ENCODE measurements around the gene HSD17B12.

Gene HSD17B12

DNA sequence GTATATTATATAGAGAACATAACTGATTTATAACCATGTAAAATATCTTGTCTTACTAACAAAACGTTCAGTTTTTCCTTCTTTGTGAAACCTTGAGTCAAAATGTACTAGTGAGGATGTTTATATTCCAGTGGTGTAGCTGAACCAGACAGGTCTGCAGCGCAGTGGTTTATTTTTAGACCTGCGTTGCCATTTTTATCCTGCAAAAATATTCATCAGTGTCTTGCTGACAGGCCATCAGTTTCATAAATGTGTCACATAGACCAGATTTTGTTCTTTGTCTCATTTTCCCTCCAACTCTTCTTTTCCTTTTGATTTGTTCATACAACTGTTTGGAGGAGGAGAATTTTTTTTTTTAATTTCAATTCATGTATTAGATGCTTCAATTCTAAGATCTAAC is 43.1 kb downstream of the HSD17B12 start:
- Histone ChIP-seq H2AFZ (ENCODE audit: insufficient read depth, low read length, poor library complexity) (no peak overlapping the region), H3K4me1 (ENCODE audit: control insufficient read depth in 1 of 2, insufficient read depth in 2 of 2, low read length in 2 of 2) (no peaks in the 10 kb centered on the region), H3K79me2 (ENCODE audit: control insufficient read depth, insufficient read depth, low read length, poor library complexity) (peaks cover 2% of the 10 kb centered on the region), H3K9me3 (ENCODE audit: insufficient read depth, low read depth, low read length) (no peaks in the 10 kb centered on the region), H3K36me3 (ENCODE audit: control insufficient read depth in 1 of 2, insufficient read depth in 2 of 2, low read length in 2 of 2) (peaks cover 0 to 4% of the 10 kb centered on the region in 2 experiments), H3K4ac (ENCODE audit: low read depth, low read length) (no peak overlapping the region), H4K12ac (ENCODE audit: low read depth, low read length) (no peak overlapping the region), H3K9ac (ENCODE audit: low read length) (no peak overlapping the region), H4K91ac (ENCODE audit: low read depth, low read length) (no peak overlapping the region), H3K18ac (ENCODE audit: low read length) (no peak overlapping the region), H3K4me3 (ENCODE audit: low read depth, low read length) (no peak overlapping the region), H3K14ac (ENCODE audit: low read length) (no peak overlapping the region), H4K8ac (ENCODE audit: low read depth, low read length) (no peak overlapping the region), H2BK120ac (ENCODE audit: insufficient read depth, low read length, poor library complexity) (no peak overlapping the region), H2BK5ac (ENCODE audit: low read depth, low read length, poor library complexity) (no peak overlapping the region), H3K23ac (ENCODE audit: low read length) (no peak overlapping the region), H3K27ac (ENCODE audit: low read depth, low read length) (no peak overlapping the region), H2AK5ac (ENCODE audit: low read length) (no peak overlapping the region), H3K79me1 (ENCODE audit: low read length) (no peaks in the 10 kb centered on the region), H3K27me3 (ENCODE audit: insufficient read depth, low read length) (no peaks in the 10 kb centered on the region), H3K4me2 (ENCODE audit: low read length) (no peak overlapping the region), H2BK12ac (ENCODE audit: low read length) (no peak overlapping the region)
- WGBS (ENCODE audit: extremely low coverage, insufficient coverage, insufficient read length) = no CpG with 5 or more reads among the region's 3 CpGs
- no peak for DNase-seq

DNA sequence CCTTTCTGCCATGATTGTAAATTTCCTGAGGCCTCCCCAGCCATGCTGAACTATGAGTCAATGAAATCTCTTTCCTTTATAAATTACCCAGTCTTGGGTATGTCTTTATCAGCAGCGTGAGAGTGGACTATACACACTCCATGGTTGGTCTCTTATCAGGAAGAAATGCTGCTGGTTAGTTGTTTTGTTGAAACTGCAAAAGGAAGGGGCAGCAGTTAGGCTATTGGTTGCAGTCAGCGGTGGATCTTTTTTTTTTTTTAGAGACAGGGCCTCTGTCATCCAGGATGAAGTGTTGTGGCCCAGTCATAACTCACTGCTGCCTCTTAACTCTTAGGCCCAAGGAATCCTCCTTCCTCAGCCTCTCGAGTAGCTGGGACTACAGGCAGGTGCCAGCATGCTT is 51.7 kb downstream of the HSD17B12 start:
- Histone ChIP-seq H2BK120ac (ENCODE audit: insufficient read depth, low read length, poor library complexity) (no peak overlapping the region), H3K27me3 (ENCODE audit: insufficient read depth, low read length) (no peaks in the 10 kb centered on the region), H4K8ac (ENCODE audit: low read depth, low read length) (no peak overlapping the region), H3K4ac (ENCODE audit: low read depth, low read length) (no peak overlapping the region), H3K4me2 (ENCODE audit: low read length) (no peak overlapping the region), H3K9me3 (ENCODE audit: insufficient read depth, low read depth, low read length) (no peaks in the 10 kb centered on the region), H4K91ac (ENCODE audit: low read depth, low read length) (no peak overlapping the region), H3K4me3 (ENCODE audit: low read depth, low read length) (no peak overlapping the region), H4K12ac (ENCODE audit: low read depth, low read length) (no peak overlapping the region), H3K9ac (ENCODE audit: low read length) (no peak overlapping the region), H2AK5ac (ENCODE audit: low read length) (no peak overlapping the region), H3K18ac (ENCODE audit: low read length) (no peak overlapping the region), H3K36me3 (ENCODE audit: control insufficient read depth in 1 of 2, insufficient read depth in 2 of 2, low read length in 2 of 2) (peaks cover 6% of the 10 kb centered on the region in 2 experiments), H3K4me1 (ENCODE audit: control insufficient read depth in 1 of 2, insufficient read depth in 2 of 2, low read length in 2 of 2) (peaks cover 0 to 5% of the 10 kb centered on the region in 2 experiments), H2BK5ac (ENCODE audit: low read depth, low read length, poor library complexity) (no peak overlapping the region), H3K79me1 (ENCODE audit: low read length) (peaks cover 2% of the 10 kb centered on the region), H3K27ac (ENCODE audit: low read depth, low read length) (no peak overlapping the region), H2AFZ (ENCODE audit: insufficient read depth, low read length, poor library complexity) (no peak overlapping the region), H3K23ac (ENCODE audit: low read length) (no peak overlapping the region), H3K14ac (ENCODE audit: low read length) (no peak overlapping the region), H3K79me2 (ENCODE audit: control insufficient read depth, insufficient read depth, low read length, poor library complexity) (no peaks in the 10 kb centered on the region), H2BK12ac (ENCODE audit: low read length) (no peak overlapping the region)
- no CpG with 5 or more reads among the region's 3 CpGs for WGBS (ENCODE audit: extremely low coverage, insufficient coverage, insufficient read length)
- no peak for DNase-seq

DNA sequence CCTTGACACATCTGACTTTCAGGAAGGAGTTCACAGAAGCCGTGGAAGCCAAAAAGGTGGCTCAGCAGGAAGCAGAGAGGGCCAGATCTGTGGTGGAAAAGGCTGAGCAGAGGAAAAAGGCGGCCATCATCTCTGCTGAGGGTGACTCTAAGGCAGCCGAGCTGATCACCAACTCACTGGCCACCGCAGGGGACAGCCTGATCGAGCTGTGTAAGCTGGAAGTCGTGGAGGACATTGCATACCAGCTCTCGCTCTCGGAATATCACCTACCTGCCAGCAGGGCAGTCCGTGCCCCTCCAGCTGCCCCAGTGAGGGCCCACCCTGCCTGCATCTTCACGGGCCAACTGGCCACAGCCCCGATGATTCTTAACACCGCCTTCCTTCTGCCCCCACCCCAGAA is 53.7 kb downstream of the HSD17B12 start:
- no CpG with 5 or more reads among the region's 12 CpGs for WGBS (ENCODE audit: extremely low coverage, insufficient coverage, insufficient read length)
- Histone ChIP-seq H3K23ac (ENCODE audit: low read length) (no peak overlapping the region), H3K14ac (ENCODE audit: low read length) (no peak overlapping the region), H4K91ac (ENCODE audit: low read depth, low read length) (no peak overlapping the region), H3K9ac (ENCODE audit: low read length) (no peak overlapping the region), H3K36me3 (ENCODE audit: control insufficient read depth in 1 of 2, insufficient read depth in 2 of 2, low read length in 2 of 2) (peaks cover 6% of the 10 kb centered on the region in 2 experiments), H3K79me1 (ENCODE audit: low read length) (peaks cover 5% of the 10 kb centered on the region), H2BK120ac (ENCODE audit: insufficient read depth, low read length, poor library complexity) (no peak overlapping the region), H3K4me2 (ENCODE audit: low read length) (no peak overlapping the region), H3K4me1 (ENCODE audit: control insufficient read depth in 1 of 2, insufficient read depth in 2 of 2, low read length in 2 of 2) (peaks cover under 1 to 13% of the 10 kb centered on the region in 2 experiments), H3K9me3 (ENCODE audit: insufficient read depth, low read depth, low read length) (no peaks in the 10 kb centered on the region), H2AK5ac (ENCODE audit: low read length) (no peak overlapping the region), H2AFZ (ENCODE audit: insufficient read depth, low read length, poor library complexity) (no peak overlapping the region), H3K18ac (ENCODE audit: low read length) (no peak overlapping the region), H4K8ac (ENCODE audit: low read depth, low read length) (no peak overlapping the region), H3K27me3 (ENCODE audit: insufficient read depth, low read length) (no peaks in the 10 kb centered on the region), H3K27ac (ENCODE audit: low read depth, low read length) (no peak overlapping the region), H3K4me3 (ENCODE audit: low read depth, low read length) (no peak overlapping the region), H2BK5ac (ENCODE audit: low read depth, low read length, poor library complexity) (no peak overlapping the region), H3K4ac (ENCODE audit: low read depth, low read length) (no peak overlapping the region), H2BK12ac (ENCODE audit: low read length) (no peak overlapping the region), H3K79me2 (ENCODE audit: control insufficient read depth, insufficient read depth, low read length, poor library complexity) (peaks cover under 1% of the 10 kb centered on the region), H4K12ac (ENCODE audit: low read depth, low read length) (no peak overlapping the region)
- DNase-seq = no peak

DNA sequence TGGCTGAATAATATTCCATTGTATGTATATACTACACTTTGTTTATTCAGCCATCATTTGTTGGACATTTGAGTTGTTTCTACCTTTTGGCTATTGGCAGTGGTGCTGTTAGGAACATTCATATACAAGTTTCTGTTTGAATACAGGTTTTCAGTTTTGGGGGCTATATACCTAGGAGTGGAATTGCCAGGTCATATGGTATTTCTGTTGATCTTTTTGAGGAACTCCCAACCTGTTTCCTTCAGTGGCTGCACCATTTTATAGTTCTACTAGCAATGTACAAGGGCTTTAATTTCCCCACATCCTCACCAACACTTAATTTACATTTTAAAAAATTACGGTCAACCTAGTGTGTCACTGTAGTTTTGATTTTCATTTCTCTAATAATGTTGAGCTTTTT is 54.6 kb downstream of the HSD17B12 start:
- no peak overlapping the region for H3K14ac ChIP-seq (ENCODE audit: low read length)
- no peak overlapping the region for H3K27ac ChIP-seq (ENCODE audit: low read depth, low read length)
- peaks cover 6% of the 10 kb centered on the region in 2 experiments for H3K36me3 ChIP-seq (ENCODE audit: control insufficient read depth in 1 of 2, insufficient read depth in 2 of 2, low read length in 2 of 2)
- H3K4ac ChIP-seq (ENCODE audit: low read depth, low read length) = no peak overlapping the region
- no peak overlapping the region for H3K18ac ChIP-seq (ENCODE audit: low read length)
- H3K4me1 ChIP-seq (ENCODE audit: control insufficient read depth in 1 of 2, insufficient read depth in 2 of 2, low read length in 2 of 2) = peaks cover 5 to 19% of the 10 kb centered on the region in 2 experiments
- H2AK5ac ChIP-seq (ENCODE audit: low read length) = no peak overlapping the region
- H4K8ac ChIP-seq (ENCODE audit: low read depth, low read length) = no peak overlapping the region
- no peaks in the 10 kb centered on the region for H3K9me3 ChIP-seq (ENCODE audit: insufficient read depth, low read depth, low read length)
- H3K27me3 ChIP-seq (ENCODE audit: insufficient read depth, low read length) = no peaks in the 10 kb centered on the region
- no peak overlapping the region for H2BK120ac ChIP-seq (ENCODE audit: insufficient read depth, low read length, poor library complexity)
- no peak overlapping the region for H3K9ac ChIP-seq (ENCODE audit: low read length)
- WGBS (ENCODE audit: extremely low coverage, insufficient coverage, insufficient read length) = no CpG with 5 or more reads among the region's 1 CpG
- no peak overlapping the region for H2BK5ac ChIP-seq (ENCODE audit: low read depth, low read length, poor library complexity)
- peaks cover 2% of the 10 kb centered on the region for H3K79me2 ChIP-seq (ENCODE audit: control insufficient read depth, insufficient read depth, low read length, poor library complexity)
- no peak overlapping the region for H3K23ac ChIP-seq (ENCODE audit: low read length)
- H4K12ac ChIP-seq (ENCODE audit: low read depth, low read length) = no peak overlapping the region
- no peak for DNase-seq
- no peak overlapping the region for H2AFZ ChIP-seq (ENCODE audit: insufficient read depth, low read length, poor library complexity)
- H2BK12ac ChIP-seq (ENCODE audit: low read length) = no peak overlapping the region
- peaks cover 9% of the 10 kb centered on the region for H3K79me1 ChIP-seq (ENCODE audit: low read length)
- no peak overlapping the region for H4K91ac ChIP-seq (ENCODE audit: low read depth, low read length)
- H3K4me2 ChIP-seq (ENCODE audit: low read length) = no peak overlapping the region
- no peak overlapping the region for H3K4me3 ChIP-seq (ENCODE audit: low read depth, low read length)

Data from trophoblast cell (in vitro differentiated cells and primary cell).